HCT116 (cell line): ENCODE data around the gene IPP. TPM values are rescaled to one million over a fixed set of nuclear protein-coding genes. Genes with fewer than 3 reads are reported as not detected.

Experiments
- ATAC-seq: fragments of 200-7000 bp; cut with Tn5 transposase; 2 replicates; pipeline ENCODE4 v1.9.1; 2020; ENCODE audit warnings: mild to moderate bottlenecking, moderate library complexity
- BruUV-seq: library from RNA; stranded (reverse); fragments of 400-500 nt; replicated peaks from 2 replicates; lab custom pipeline; 2021; lab: Mats Ljungman, UMichigan
- CTCF ChIA-PET: fragments of 300-600 bp; sonication (Branson Sonifier 250); formaldehyde crosslinking; loops from one replicate; lab custom pipeline; 2021; ENCODE audit warnings: antibody characterized with exemption; lab: Charles Lee
- POLR2A ChIA-PET: fragments of 300-600, 350-600 bp; sonication (Branson Sonifier 250); formaldehyde crosslinking; loops from one replicate; lab custom pipeline; 2021; ENCODE audit warnings: antibody characterized with exemption; lab: Charles Lee
- RAD21 ChIA-PET, 2 experiments: fragments of 300-600 bp; sonication (Branson Sonifier 250); formaldehyde crosslinking; loops; one replicate each; lab custom pipeline; 2023; ENCODE audit warnings: low total read pairs in 2 of 2; ENCODE audit not compliant: uncharacterized antibody in 2 of 2, unreplicated experiment in 2 of 2, low non-redundant PET in 1 of 2; lab: Charles Lee
- DNase-seq: peaks from one replicate; pipeline ENCODE4 v3.0.0-alpha.2; 2010; ENCODE audit warnings: low read depth, low spot score
- H2AFZ ChIP-seq: fragments of 200-600 bp; shearing (Covaris generic), sonication (generic); 2 replicates; pipeline ENCODE4 v1.6.1; 2017; ENCODE audit warnings: low read depth, mixed run types, mixed read lengths, antibody characterized with exemption, low read length; ENCODE audit not compliant: poor library complexity, severe bottlenecking
- H3K27ac ChIP-seq: 2 replicates; pipeline ENCODE4 v1.5.1; 2012; ENCODE audit warnings: low read depth, low read length
- H3K27me3 ChIP-seq: fragments of 200-600 bp; sonication (generic); 2 replicates; pipeline ENCODE4 v1.6.1; 2016; ENCODE audit warnings: mixed run types, low read length, mixed read lengths; ENCODE audit not compliant: insufficient read depth
- H3K36me3 ChIP-seq, 2 experiments: fragments of 200-500 bp in 1 of 2; fragments of 200-600 bp in 1 of 2; sonication (Bioruptor generic) in 1 of 2; sonication (generic) in 1 of 2; 2 replicates each; pipeline versions ENCODE4 v1.5.1 to v1.6.1; 2014 to 2016; ENCODE audit warnings: low read length in 2 of 2, inconsistent platforms in 1 of 2, mixed read lengths in 1 of 2, mixed run types in 1 of 2; ENCODE audit not compliant: insufficient read depth in 2 of 2, control insufficient read depth in 1 of 2
- H3K4me1 ChIP-seq, 2 experiments: fragments of 200-600 bp in 1 of 2; sonication (generic) in 1 of 2; 2 replicates each; pipeline versions ENCODE4 v1.5.1 to v1.6.1; 2012 to 2017; ENCODE audit warnings: low read length in 2 of 2, inconsistent platforms in 1 of 2, mild to moderate bottlenecking in 1 of 2, mixed read lengths in 1 of 2, mixed run types in 1 of 2, moderate library complexity in 1 of 2; ENCODE audit not compliant: insufficient read depth in 2 of 2, control insufficient read depth in 1 of 2
- H3K4me2 ChIP-seq: fragments of 200-600 bp; sonication (generic); 2 replicates; pipeline ENCODE4 v1.6.1; 2017; ENCODE audit warnings: mixed run types, low read length, mixed read lengths
- H3K4me3 ChIP-seq, 2 experiments: fragments of 200-600 bp in 1 of 2; sonication (generic) in 1 of 2; replicated peaks in 1 of 2; 2 replicates each; pipeline ENCODE4 v1.5.1; 2011 to 2016; ENCODE audit warnings: low read length in 2 of 2, control low read depth in 1 of 2, low read depth in 1 of 2, mild to moderate bottlenecking in 1 of 2, mixed read lengths in 1 of 2, mixed run types in 1 of 2
- H3K79me2 ChIP-seq: fragments of 200-600 bp; sonication (generic); 2 replicates; pipeline ENCODE4 v1.6.1; 2017; ENCODE audit warnings: mild to moderate bottlenecking, mixed run types, low read length, moderate library complexity, mixed read lengths; ENCODE audit not compliant: insufficient read depth
- H3K9ac ChIP-seq: fragments of 200-600 bp; sonication (generic); 2 replicates; pipeline ENCODE4 v1.6.1; 2016; ENCODE audit warnings: low read length, mixed read lengths
- H3K9me2 ChIP-seq: fragments of 200-600 bp; sonication (generic), shearing (Covaris generic); 2 replicates; pipeline ENCODE4 v1.6.1; 2017; ENCODE audit warnings: mixed run types, mild to moderate bottlenecking, moderate library complexity; ENCODE audit not compliant: insufficient read depth
- H3K9me3 ChIP-seq, 2 experiments: fragments of 200-500 bp in 1 of 2; fragments of 200-600 bp in 1 of 2; sonication (Bioruptor generic) in 1 of 2; sonication (generic) in 1 of 2; 2 replicates each; pipeline ENCODE4 v1.6.1; 2014 to 2017; ENCODE audit warnings: low read length in 2 of 2, mixed read lengths in 2 of 2, inconsistent platforms in 1 of 2, low read depth in 1 of 2, mild to moderate bottlenecking in 1 of 2, mixed run types in 1 of 2, moderate library complexity in 1 of 2; ENCODE audit not compliant: control insufficient read depth in 1 of 2, insufficient read depth in 1 of 2
- H4K20me1 ChIP-seq: fragments of 200-600 bp; sonication (generic), shearing (Covaris generic); 2 replicates; pipeline ENCODE4 v1.6.1; 2017; ENCODE audit warnings: mixed run types, mild to moderate bottlenecking, moderate library complexity; ENCODE audit not compliant: insufficient read depth
- ELF1 ChIP-seq: IDR thresholded peaks from 2 replicates; pipeline ENCODE4 v1.6.1; 2012; ENCODE audit warnings: low read depth, borderline replicate concordance
- EZH2phosphoT487 ChIP-seq: fragments of 200-600 bp; IDR thresholded peaks from 2 replicates; pipeline ENCODE4 v1.6.1; 2018; ENCODE audit warnings: antibody characterized with exemption, borderline replicate concordance
- SIN3A ChIP-seq: IDR thresholded peaks from 2 replicates; pipeline ENCODE4 v1.6.1; 2012; ENCODE audit warnings: low read depth
- TCF7L2 ChIP-seq: IDR thresholded peaks from 2 replicates; pipeline ENCODE4 v1.7.0; 2011; ENCODE audit warnings: borderline replicate concordance, inconsistent platforms; ENCODE audit not compliant: insufficient read depth, insufficient read length; ENCODE audit errors: extremely low read depth
- YY1 ChIP-seq: IDR thresholded peaks from 2 replicates; pipeline ENCODE4 v1.6.1; 2011; ENCODE audit warnings: low read length, low read depth, moderate library complexity, mild to moderate bottlenecking; ENCODE audit not compliant: insufficient replicate concordance; ENCODE audit errors: extremely low read depth
- ZNF274 ChIP-seq: fragments of 200-500 bp; sonication (Bioruptor generic); IDR thresholded peaks from 2 replicates; pipeline ENCODE4 v1.6.1; 2014; ENCODE audit warnings: mild to moderate bottlenecking, low read depth, low read length, inconsistent platforms
- intact Hi-C: fragments of 100-400 bp; cut with micrococcal nuclease; formaldehyde crosslinking; loops from 2 replicates; pipeline ENCODE4 v1.10.0; 2022
- total RNA-seq: library from RNA; stranded (reverse); gene quantifications from one replicate; pipeline ENCODE4 v1.2.1, GENCODE V29; 2021; ENCODE audit not compliant: unreplicated experiment
- TF ChIP-seq, protein P1 (sequence below): IDR thresholded peaks from 2 replicates; pipeline ENCODE4 v1.6.1; 2012; ENCODE audit warnings: low read depth

IPP gene
- total RNA-seq, 1 experiment from 2014 or later = 13.8 TPM

DNA sequence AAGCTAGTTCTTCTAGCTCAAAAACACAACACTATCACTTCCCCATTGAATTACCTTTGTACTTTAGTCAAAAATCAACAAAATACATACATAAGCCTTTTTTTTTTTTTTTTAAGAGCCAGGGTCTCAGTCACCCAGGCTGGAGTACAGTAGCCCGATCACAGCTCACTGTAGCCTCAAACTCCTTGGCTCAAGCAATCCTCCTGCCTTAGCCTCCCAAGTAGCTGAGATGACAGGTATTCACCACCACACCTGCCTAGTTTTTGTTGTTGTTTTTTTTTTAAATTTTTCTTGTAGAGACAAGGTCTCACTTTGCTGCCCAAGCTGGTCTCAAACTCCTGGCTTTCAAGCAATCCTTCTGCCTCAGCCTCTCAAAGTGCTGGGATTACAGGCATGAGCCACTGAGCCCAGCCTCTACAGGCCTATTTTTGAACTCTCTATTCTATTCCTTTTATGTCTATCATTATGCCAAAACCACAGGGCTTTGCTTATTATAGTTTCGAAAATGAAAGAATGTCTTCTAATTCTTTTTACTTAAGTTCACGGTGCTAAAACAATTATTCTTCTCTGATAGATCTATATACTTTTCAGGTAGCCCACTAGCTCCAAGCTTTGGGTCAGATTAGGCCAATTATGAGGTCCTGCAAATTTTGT is 93.8 kb downstream of the IPP start:
- BruUV-seq = no TSS peak
- no peak for DNase-seq
- Histone ChIP-seq H3K27ac (no peak overlapping the region), H3K4me1 (no peaks in the 10 kb centered on the region), H4K20me1 (0 out of 2 replicates have a peak, but pooled peaks cover 3% of the 10 kb centered on the region), H3K4me3 (no peak overlapping the region), H3K27me3 (no peaks in the 10 kb centered on the region), H2AFZ (no peak overlapping the region), H3K79me2 (peaks cover 44% of the 10 kb centered on the region), H3K9ac (no peak overlapping the region), H3K9me2 (no peaks in the 10 kb centered on the region), H3K9me3 (no peaks in the 10 kb centered on the region), H3K36me3 (peaks cover 50 to 68% of the 10 kb centered on the region in 2 experiments), H3K4me2 (no peak overlapping the region)
- TF ChIP-seq EZH2phosphoT487 (no peak), YY1 (no peak), ZNF274 (no peak), SIN3A (no peak), TCF7L2 (no peak), ELF1 (no peak)
- TF ChIP-seq, protein P1, sequence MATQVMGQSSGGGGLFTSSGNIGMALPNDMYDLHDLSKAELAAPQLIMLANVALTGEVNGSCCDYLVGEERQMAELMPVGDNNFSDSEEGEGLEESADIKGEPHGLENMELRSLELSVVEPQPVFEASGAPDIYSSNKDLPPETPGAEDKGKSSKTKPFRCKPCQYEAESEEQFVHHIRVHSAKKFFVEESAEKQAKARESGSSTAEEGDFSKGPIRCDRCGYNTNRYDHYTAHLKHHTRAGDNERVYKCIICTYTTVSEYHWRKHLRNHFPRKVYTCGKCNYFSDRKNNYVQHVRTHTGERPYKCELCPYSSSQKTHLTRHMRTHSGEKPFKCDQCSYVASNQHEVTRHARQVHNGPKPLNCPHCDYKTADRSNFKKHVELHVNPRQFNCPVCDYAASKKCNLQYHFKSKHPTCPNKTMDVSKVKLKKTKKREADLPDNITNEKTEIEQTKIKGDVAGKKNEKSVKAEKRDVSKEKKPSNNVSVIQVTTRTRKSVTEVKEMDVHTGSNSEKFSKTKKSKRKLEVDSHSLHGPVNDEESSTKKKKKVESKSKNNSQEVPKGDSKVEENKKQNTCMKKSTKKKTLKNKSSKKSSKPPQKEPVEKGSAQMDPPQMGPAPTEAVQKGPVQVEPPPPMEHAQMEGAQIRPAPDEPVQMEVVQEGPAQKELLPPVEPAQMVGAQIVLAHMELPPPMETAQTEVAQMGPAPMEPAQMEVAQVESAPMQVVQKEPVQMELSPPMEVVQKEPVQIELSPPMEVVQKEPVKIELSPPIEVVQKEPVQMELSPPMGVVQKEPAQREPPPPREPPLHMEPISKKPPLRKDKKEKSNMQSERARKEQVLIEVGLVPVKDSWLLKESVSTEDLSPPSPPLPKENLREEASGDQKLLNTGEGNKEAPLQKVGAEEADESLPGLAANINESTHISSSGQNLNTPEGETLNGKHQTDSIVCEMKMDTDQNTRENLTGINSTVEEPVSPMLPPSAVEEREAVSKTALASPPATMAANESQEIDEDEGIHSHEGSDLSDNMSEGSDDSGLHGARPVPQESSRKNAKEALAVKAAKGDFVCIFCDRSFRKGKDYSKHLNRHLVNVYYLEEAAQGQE = no peak
- intact Hi-C loops = no loop called here
- ChIA-PET POLR2A (no interaction called here), CTCF (no interaction called here), RAD21 (no interaction called here)
- no peak for ATAC-seq
